ENCODE data around the gene NCR3LG1. TPM values are rescaled to one million over a fixed set of nuclear protein-coding genes. Genes with fewer than 3 reads are reported as not detected.

Gene NCR3LG1
- total and polyA plus RNA-seq, 2 of the 8 experiments (the other 6 are each of a cell fraction or from before 2014, with no cell fraction given): 0.68 to 1.9 TPM

DNA sequence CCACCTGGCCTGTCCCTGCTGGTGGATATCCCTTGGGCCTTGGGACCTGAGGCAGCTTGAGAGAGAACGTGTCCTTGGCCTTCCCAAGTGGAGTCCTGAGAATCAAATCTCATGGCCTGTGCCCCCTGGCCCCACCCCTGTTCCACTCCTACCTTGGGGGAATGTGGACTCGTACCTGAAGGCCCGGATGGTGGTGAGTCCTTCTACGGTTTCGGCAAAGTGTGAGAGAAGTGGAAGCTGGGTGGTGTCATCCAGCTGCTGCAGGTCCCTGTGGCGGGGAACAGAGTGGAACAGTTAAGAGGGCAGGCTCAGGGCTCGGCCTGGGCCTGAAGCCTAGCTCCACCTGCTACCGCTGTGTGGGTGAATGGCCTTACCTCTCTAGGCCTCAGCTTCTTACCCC, 50.9 kb downstream of the NCR3LG1 start:
- CTCF ChIA-PET (ENCODE audit: partially characterized antibody): interaction anchor here (0.7 to 38.8 kb wide), 12 partner anchors 11 to 110 kb away, joined by 3 to 1414 read pairs (median 6); partner anchors contain the start of gene KCNJ11
- 78% methylated on average over 8 of the region's 8 CpGs; no CpG with 5 or more reads in 1 of the 2 experiments for WGBS, 2 experiments (ENCODE audit: extremely low coverage in 1 of 2, insufficient coverage in 1 of 2, insufficient read length in 1 of 2, insufficient replicate concordance in 2 of 2, low coverage in 1 of 2, low lambda C conversion rate in 2 of 2, missing lambda C conversion rate in 1 of 2)
- no peak for FAIRE-seq
- TF ChIP-seq HDAC2 (IDR thresholded peaks at IDR 0.05; ENCODE audit: borderline replicate concordance in 1 of 2, low read depth in 2 of 2, low read length in 2 of 2) (no peak), CEBPB (IDR thresholded peaks at IDR 0.05; ENCODE audit: low read depth, low read length) (no peak), TAF1 (IDR thresholded peaks at IDR 0.05; ENCODE audit: low read depth, low read length) (no peak), EP300 (IDR thresholded peaks at IDR 0.05; ENCODE audit: borderline replicate concordance in 1 of 2, low read depth in 2 of 2, low read length in 2 of 2) (no peak), TCF12 (IDR thresholded peaks at IDR 0.05; ENCODE audit: low read depth, low read length) (no peak), HDAC6 (IDR thresholded peaks at IDR 0.05; ENCODE audit: low read depth, low read length) (no peak), CBX8 (IDR thresholded peaks at IDR 0.05; ENCODE audit: borderline replicate concordance, low read depth, low read length) (no peak), ASH2L (IDR thresholded peaks at IDR 0.05; ENCODE audit: low read length) (no peak), FOSL1 (IDR thresholded peaks at IDR 0.05; ENCODE audit: insufficient read depth, low read depth, low read length) (no peak), POLR2A (IDR thresholded peaks at IDR 0.05; ENCODE audit: control extremely low read depth in 1 of 2, low read depth in 2 of 2, low read length in 2 of 2) (no peak), SAP30 (IDR thresholded peaks at IDR 0.05; ENCODE audit: insufficient read depth, insufficient replicate concordance, low read length) (no peak), SRF (IDR thresholded peaks at IDR 0.05; ENCODE audit: low read depth, low read length) (no peak), POU5F1 (IDR thresholded peaks at IDR 0.05; ENCODE audit: low read depth, low read length) (no peak), RBBP5 (IDR thresholded peaks at IDR 0.05; ENCODE audit: borderline replicate concordance, low read depth, low read length) (no peak), CBX5 (IDR thresholded peaks at IDR 0.05; ENCODE audit: low read depth, low read length) (no peak)

More for the DNA sequence above, 50.9 kb downstream of the NCR3LG1 start:
- POLR2A ChIA-PET (ENCODE audit: partially characterized antibody): no interaction called here
- Histone ChIP-seq H3K23me2 (ENCODE audit: low read depth, low read length) (no peaks in the 10 kb centered on the region), H3K27ac (ENCODE audit: low read depth, low read length) (no peak overlapping the region), H2AK5ac (ENCODE audit: low read depth, low read length) (no peak overlapping the region), H3K9ac (replicated peaks in 1 of 4; ENCODE audit: extremely low read depth in 1 of 4, low read depth in 3 of 4, low read length in 3 of 4) (no peak overlapping the region), H3K79me1 (ENCODE audit: low read depth, low read length) (no peaks in the 10 kb centered on the region), H4K5ac (ENCODE audit: insufficient read length, low read depth, low read length) (no peak overlapping the region), H2AFZ (ENCODE audit: low read length) (no peak overlapping the region), H3K36me3 (ENCODE audit: control insufficient read depth in 2 of 4, insufficient read depth in 4 of 4, low read length in 3 of 4) (no peaks in the 10 kb centered on the region), H3K27me3 (replicated peaks in 1 of 4; ENCODE audit: control insufficient read depth in 3 of 4, extremely low read depth in 1 of 4, insufficient read depth in 3 of 4, low read length in 3 of 4) (no peaks in the 10 kb centered on the region), H3K56ac (replicated peaks; ENCODE audit: insufficient read length, low read depth, low read length) (no peak overlapping the region), H3K18ac (ENCODE audit: extremely low read depth, low read length) (no peak overlapping the region), H2BK20ac (ENCODE audit: low read length) (no peak overlapping the region), H3K4ac (replicated peaks; ENCODE audit: insufficient read length, low read depth, low read length) (no peak overlapping the region), H3K23ac (ENCODE audit: insufficient read length) (no peak overlapping the region), H3K14ac (ENCODE audit: insufficient read length) (no peak overlapping the region), H3K4me2 (ENCODE audit: insufficient read depth in 1 of 2, low read depth in 2 of 2, low read length in 2 of 2) (no peak overlapping the region), H3K4me3 (ENCODE audit: extremely low read depth in 1 of 4, insufficient read depth in 2 of 4, low read depth in 3 of 4, low read length in 4 of 4) (no peak overlapping the region), H4K91ac (replicated peaks; ENCODE audit: insufficient read length, low read length) (no peak overlapping the region), H3K4me1 (replicated peaks in 1 of 4; ENCODE audit: control insufficient read depth in 3 of 4, insufficient read depth in 4 of 4, low read length in 3 of 4) (no peaks in the 10 kb centered on the region), H4K20me1 (replicated peaks in 1 of 2; ENCODE audit: control insufficient read depth in 1 of 2, insufficient read depth in 2 of 2, low read length in 2 of 2) (no peaks in the 10 kb centered on the region), H2BK120ac (replicated peaks; ENCODE audit: low read depth, low read length) (no peak overlapping the region), H3K9me3 (ENCODE audit: insufficient read depth in 2 of 2, low read depth in 1 of 2, low read length in 1 of 2) (no peaks in the 10 kb centered on the region), H3K79me2 (ENCODE audit: control insufficient read depth in 1 of 2, insufficient read depth in 2 of 2, low read length in 2 of 2) (no peaks in the 10 kb centered on the region), H4K8ac (ENCODE audit: extremely low read depth, insufficient read depth, low read length) (no peak overlapping the region), H2BK5ac (ENCODE audit: low read depth, low read length) (no peak overlapping the region), H2BK15ac (ENCODE audit: low read length) (no peak overlapping the region), H2BK12ac (ENCODE audit: low read depth, low read length) (no peak overlapping the region)
- no peak for DNase-seq (ENCODE audit: low read depth in 1 of 2, low spot score in 2 of 2)

Measured in H1 (cell line).